DMS53 treated with DMSO at 0.1 percent for 48 hours (cell line): ENCODE data around the gene INS.

ENCODE experiments used
- DNase-seq: peaks from one replicate; lab custom pipeline; 2025; ENCODE audit not compliant: unreplicated experiment; lab: John Stamatoyannopoulos, UW

Gene INS

DNA sequence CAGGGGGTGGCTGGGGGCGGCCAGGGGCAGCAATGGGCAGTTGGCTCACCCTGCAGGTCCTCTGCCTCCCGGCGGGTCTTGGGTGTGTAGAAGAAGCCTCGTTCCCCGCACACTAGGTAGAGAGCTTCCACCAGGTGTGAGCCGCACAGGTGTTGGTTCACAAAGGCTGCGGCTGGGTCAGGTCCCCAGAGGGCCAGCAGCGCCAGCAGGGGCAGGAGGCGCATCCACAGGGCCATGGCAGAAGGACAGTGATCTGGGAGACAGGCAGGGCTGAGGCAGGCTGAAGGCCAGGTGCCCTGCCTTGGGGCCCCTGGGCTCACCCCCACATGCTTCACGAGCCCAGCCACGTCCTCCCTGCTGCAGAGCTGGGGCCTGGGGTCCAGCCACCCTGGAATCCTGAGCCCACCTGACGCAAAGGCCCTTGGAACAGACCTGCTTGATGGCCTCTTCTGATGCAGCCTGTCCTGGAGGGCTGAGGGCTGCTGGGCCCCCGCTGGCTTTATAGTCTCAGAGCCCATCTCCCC is at the start of gene INS:
Gene INS (minus strand): TSS at position 474 of the 524 bp plus-strand sequence. CDS start 238 bp downstream, at position 236.
- DNase-seq = no peak

DNA sequence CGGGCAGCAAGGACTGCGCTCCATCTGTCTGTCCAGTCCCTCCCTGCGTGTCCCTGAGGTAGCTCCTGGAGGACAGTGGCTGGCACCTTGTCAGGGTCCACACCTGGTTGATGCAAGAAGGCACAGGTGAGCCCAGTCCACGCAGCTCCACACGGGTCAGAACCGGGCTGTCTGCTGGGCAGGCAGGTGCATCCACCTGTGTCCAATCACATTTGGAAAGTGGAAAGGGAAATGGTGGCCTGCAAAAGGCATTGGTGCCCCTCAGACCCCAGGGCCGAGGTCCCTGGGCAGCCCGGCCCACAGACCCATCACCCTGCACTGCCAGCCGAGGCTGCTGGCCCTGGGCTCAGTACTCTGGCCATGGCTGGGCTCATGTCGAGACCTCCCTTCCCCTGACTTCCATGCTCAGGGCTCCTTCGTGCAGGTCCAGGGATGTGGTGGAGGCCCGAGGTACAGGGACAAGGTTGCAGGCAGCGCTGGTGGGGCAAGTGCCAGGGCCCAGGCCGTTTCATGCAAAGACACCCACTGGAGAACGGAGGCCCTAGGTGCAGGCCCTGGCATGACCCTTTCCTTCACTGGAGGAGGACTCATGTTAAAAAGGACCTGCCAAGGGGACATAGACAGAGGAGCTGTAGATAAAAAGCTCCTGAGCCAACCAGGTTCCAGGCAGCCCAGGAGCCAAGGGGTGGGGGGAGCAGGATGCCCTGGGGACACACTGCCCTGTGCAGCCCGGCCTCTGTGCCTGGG is 49.5 kb upstream of the INS start:
- DNase-seq = no peak

DNA sequence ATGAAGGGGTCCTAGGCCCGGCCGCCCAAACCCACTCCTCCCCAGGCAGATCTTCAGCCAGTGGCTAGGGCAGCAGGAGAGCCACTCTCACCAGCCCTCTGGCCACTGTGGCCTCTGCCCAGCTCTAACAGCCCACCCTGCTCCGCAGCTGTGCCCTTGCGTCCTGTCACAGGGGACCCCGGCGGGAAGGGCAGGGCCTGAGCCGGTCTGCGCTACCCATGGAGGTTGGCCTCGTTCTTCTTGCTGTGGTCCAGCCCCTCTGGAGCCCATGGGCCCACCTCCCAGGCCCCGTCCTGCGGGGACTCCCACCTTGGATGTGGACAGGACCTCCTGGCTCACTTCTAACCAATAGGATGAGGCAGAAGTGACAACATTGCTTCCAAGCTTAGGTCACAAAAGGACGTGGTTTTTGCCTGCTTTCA is 48.9 kb upstream of the INS start:
- DNase-seq = peak; percentile 80

DNA sequence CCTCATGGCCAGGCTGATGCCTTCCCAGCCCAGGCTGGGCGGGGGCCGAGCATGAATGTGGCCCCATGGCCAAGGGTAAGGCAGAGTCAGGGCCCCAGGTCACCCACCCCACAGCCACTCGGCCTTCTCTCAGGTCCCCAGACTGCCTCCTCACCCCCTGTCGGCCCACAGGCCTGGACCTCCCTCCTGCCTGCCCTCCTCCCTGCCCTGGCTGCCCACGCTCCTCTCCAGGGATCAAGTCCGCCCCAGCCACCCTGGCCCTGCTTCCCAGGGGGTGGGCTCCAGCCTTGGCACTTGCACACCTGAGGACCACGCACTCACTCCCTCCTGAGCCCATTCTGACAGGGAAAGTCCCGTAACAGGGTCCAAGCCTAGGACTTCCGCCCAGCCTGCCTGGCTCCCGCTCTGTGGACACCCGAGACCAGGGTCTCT is 48.4 kb upstream of the INS start:
- DNase-seq = no peak

DNA sequence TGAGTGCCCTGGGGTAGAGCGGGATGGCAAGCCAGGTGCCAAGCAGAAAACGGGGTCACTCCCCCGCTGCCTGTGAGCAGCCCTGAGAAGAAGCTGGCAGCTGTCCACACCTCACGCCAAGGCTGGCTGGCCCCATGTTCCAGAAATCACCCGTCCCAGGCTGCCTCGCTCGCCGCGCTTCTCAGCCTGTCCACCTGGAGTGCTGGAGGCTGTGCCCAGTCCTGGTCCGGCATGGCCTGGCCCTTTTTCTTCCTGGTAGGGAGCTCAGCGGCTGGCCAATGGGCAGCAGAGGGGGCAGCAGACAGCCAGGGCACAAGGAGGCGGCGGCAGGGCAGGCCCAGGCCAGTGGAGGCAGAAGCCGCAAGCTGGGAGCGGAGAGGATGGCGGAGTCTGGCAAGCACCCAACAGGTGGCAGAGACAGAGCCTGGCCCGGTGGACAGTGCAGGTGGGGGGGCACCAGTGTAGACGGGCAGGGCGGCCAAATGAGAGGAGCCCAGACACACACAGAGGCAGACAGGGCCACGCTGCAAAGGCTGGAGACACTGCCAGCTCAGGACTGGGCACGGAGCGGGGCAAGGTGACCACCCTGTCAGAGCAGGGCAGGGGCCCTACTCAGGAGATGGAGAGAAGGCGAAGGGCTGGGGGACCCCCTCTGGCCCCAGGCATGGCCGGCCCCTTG is 47.8 kb upstream of the INS start:
- DNase-seq = peak; percentile 87

DNA sequence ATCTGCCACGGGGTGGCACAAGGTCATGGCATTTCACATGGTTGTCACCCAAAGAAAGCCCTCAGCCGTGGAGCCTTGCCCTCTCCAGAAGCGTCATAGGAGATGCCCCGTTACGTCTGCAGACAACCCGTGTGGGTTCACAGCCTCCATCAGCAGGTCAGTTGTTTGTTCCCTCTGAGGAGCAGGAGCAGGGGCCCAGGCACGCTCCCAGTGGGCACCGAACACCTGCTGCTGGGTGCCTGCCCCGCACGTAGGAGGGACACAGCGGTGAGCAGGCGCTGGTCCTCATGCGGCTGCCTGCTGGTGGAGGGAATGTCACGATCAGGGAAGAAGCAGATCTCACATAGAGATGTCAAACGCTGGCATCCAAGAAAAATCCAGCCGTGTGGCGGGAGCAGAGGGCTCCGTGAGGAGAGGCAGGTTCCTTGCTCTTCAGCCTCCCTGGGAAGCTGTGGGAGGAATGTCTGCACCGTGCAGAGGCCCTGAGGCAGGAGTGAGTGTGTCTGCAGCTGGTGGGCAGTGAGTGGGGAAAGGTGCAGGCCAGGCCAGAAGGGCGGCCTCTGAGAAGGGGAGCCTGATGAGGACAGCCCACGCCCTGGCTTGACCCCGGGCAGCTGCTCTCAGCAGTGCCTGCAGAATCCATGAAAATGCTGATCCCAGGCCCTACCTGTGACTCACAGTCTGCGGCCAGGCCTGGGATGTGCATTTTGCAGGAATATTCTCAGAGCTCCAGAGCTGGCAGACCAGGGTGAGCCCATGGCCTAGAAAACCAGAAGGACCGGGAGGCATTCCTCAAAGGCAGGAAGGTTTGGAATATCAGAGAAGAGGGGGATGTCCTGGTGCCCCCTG is 47.0 kb upstream of the INS start:
- peak; percentile 32 for DNase-seq

DNA sequence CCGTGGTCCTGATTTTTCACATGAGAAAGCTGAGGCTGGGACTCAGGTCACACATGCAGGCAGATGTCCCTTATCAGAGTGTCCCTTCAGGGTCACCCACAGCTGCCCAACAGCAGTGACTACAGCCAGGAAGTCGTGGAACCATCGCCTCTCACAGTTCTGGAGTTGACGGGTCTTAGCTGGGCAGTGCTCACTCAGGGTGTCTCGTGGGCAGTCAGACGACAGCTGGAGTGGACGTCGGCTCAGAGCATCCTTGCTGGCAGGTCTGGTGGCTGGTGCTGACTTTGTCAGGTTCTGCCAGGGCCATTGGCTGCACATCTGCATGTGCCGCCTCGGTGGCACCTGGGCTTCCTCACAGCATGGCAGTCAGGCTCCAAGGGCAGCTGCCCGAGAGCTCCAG is 46.2 kb upstream of the INS start:
- DNase-seq = no peak

DNA sequence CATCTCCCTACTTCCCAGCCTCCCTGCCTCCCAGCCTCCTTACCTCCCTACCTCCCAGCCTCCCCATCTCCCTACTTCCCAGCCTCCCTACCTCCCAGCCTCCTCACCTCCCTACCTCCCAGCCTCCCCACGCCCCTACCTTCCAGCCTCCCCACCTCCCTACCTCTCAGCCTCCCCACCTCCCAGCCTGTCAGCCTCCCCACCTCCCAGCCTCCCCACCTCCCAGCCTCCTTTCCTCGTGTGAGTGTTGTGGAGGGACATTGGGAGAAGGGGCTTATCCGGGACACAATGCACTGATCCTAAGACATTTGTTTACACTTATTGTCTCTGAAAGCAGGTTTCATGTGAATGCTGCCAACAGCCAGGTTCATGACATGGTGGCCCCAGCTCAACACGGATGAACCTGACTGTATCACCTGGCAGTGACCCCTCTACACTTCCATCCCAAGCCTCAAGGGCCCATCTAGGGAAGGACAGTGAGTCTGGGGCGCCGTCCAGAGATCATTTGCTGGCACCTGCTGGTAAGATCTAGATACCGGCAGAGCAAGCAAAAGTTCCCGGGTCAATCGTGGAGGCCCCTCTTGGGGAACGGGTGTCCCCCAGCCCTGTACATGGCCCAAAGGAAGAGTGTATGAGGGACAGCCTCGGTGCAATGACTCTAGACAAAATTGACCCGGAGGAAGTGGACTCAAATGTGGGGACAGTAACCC is 45.1 kb upstream of the INS start:
- no peak for DNase-seq

DNA sequence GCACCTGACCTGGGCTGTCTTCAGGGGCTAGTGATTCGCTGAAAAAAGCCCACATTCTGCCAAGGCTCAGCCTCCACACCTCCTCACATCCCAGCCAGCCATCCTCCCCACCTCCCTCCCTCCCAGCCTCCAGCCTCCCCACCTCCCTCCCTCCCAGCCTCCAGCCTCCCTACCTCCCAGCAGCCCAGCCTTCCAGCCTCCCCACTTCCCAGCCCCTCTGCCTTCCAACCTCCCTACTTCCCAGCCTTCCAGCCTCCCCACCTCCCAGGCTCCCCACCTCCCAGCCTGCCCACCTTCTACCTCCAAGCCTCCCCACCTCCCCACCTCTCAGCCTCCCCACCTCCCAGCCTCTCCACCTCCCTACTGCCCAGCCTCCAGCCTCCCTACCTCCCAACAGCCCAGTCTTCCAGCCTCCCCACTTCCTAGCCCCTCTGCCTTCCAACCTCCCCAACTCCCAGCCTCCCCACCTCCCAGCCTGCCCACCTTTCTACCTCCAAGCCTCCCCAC is 44.3 kb upstream of the INS start:
- no peak for DNase-seq

DNA sequence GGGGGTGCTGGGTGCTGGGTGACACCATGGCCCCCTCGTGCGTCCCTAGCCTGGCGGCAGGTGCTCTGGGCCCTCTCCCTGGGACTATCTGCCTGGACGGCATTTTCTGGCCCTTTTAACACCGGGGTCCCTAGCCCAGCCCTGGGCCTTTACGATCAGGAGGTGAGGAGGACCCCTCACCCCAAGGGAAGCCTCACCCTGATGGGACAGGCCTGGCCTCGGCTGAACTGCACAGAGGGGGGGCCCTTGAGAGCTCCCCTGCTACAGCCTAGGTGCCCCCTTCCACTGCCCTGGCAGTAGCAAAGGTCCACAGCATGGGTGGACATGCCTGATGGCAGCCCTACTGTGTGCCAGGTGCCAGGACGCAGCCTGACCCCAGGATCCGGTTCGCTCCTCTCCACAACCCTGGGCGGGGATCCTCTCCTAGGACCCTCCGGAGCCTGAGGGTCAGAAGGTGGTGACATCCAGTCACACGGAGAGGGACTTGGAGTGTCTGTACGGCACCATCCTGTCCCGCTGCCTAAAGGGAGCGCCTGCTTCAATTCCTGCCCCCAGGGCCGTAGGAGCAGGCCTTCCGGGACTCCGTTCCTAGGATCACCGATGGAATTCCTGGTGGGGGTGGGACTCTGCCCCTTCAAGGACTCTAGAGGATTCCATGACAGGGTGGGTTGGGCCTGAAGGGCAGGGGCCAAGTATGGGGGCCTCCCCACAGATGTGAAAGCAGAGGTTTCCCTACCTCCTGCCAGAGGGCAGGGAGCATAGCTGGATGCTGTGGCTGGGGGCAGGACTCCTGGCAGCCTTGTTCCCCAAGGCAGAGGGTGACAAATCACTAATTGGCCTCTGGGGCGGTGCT is 43.6 kb upstream of the INS start:
- DNase-seq = no peak

DNA sequence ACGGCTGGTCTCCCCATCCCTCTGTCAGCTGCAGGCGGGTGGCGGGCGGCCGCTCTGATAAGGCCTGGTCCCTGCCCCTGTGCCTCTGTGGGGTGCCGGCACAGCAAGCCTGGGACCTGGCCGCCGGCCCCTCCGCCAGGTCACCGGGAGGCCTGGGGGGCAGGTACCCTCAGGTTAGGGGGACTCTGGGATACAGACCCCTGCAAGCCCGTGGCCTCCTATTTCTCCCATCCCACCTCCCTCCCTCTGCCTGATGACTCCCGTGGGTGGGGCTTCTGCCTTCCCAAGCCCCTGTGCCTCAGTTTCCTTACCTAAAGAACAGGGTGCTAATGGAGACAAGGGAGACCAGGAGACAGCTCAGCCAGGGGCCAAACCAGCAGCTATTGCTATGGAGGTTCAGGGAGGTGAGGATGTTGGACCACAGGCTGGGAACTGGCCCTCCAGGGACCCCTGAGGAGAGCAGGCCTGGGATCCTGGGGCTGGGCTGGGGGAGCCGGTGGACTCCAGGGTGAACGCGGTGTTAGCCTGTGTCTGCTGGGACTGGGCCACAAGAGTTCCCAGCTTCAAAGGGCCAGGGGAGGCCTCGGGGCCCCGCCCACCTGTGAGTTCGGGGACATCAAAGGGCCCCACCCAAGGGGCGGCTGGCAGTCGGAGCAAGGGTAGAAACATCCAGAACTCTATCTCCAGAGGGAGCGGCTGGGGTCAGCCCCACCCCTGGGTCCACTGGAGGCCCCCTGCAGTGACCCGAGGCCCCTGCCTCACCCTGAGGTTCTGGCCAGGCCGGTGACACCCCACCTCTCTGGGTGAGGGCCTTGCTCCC is 42.6 kb upstream of the INS start:
- DNase-seq = no peak

DNA sequence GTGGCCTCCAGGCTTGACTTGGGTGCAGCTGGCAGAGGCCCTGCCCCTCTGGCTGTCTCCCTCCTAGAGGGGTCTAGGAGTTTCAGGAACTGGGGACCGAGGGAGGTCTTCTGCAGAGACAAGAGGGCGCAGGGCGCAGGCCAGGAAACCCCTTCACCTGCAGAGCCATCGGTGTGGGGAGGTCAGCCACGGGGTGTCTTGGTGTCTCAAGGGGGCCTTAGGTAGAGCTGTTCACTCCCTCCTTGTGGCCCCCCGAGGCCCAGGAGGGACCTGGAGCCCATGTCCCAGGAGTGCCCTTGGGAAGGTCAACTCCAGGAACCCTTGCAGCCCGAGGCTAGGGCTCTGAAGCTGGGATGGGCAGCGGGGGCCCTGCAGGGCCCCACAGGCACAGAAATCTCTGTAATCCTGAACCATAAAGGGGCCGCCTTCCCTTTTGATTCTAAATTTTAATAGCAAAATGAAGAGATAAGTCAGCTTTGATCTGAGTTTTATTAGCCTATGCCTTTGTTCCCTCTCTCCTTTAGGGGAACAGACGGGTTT is 42.0 kb upstream of the INS start:
- DNase-seq = no peak

DNA sequence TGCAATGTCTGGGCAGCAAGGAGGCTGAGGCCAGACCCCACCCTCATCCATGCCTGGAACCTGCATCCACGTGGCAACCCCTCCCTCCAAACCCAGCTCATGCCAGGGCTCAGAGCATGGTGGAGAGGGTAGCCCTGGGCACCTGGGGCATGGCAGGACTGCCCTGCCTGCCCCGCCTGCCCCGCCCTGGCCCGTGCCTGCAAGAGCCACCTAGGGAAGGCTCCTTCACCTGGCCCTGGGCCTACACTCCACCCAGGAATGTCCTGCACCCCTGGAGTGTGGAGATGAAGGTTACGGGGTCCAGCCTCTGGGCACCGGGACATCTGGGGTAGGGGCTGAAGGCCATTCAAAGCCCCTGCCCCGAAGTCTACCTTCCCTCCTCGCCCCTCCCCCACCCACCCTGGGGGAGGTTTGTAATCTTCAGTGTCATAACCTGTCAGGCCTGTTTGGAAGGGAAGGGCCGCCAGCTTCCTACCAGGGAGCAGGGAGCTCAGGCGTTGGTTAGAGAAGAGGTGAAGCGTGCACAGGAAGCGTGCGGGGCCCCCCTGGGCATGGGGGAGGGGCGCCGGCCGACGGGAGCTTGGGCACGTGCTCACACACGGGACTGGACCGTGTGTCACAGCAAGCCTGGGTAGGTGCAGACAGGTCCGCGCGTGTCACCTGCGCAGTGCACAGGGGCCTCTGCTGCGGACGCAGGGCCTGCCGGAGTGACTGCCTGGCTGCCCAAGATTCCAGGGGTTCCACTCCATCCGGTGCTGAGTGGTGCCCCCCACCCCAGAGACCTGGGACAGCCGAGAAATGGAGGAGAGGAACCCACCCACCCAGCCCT is 41.3 kb upstream of the INS start:
- peak; percentile 99 for DNase-seq

DNA sequence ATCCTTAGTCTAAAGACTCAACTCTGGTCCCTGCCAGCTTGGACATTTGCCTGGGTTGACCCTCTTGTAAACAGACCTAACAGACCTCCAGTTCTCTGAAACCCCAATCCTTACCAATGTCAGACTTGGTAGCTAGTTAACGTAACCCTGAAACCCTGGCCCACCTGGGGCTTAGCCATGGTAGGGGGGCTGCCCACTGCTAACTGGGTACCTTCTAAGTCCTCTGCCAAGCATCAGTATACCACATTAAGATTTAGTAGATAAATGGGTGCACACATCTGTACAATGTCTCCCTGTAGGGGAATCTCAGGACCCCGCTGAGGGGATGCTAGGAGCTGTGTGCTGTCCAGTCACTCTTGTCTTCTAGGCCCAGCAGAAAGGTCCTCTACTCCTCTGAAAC is 40.5 kb upstream of the INS start:
- no peak for DNase-seq

DNA sequence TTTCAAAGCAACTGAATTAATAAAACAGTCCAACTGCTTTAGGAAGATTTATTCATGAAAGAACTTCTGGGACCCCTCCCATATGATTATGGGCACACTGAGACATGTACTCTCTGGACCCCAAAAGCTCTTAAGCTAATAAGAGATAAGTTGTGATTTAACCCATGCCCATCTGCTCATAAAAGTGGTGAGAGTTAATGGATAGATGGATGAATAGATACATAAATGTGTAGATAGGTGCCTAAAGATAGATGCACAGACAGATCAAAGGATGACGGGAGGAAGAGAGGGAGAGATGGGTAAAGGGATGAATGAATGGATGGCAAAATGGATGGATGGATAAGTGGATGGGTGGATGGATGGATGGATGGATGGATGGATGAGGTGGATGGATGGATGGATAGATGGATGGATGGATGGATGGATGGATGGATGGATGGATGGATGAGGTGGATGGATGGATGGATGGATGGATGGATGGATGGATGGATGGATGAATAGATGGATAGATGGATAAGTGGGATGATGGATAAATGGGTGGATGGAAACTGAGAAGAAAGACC is 40.0 kb upstream of the INS start:
- no peak for DNase-seq

DNA sequence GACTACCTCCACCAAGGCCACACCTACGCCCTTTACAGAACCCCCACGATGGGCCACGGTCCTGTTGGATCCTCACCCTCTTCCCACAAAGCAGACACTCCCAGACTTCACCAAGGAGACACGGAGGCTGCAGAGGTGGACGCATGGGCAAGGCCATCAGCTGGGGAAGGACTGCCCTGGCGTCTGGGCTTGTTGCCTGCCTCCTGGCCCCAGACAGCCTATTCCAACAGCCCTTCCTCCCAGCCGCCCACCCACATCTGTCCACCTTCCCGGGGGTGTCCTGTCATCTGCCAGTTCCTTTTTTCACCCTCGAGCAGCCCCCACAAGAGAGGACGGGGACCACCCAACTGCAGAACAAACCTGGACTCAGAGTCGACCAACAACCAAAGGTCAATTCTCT is 39.5 kb upstream of the INS start:
- DNase-seq = no peak
